ENCODE results near the gene PARD3B. TPM values are rescaled to one million over a fixed set of nuclear protein-coding genes. Genes with fewer than 3 reads are reported as not detected.

Gene PARD3B
- total RNA-seq, 1 donor from 2014 or later: 6.5 TPM

DNA sequence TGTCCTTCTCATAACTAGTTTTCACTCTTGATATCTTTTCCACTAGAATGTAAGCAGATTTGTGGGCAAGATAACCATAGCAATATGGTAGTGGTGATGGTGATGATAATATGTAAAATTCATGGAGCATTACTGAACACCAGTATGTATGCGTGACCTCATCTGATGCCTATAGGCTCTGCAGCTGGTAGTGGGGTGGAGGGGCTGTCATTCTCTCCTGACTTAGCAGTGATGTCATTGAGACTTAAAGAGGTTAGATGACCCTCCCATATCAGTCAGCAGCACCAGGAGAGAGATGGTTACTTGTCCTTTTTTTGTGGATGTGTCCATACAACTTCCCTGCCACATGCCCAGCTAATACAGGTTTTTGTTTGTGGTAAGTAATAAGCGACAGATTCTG is 27.9 kb downstream of the PARD3B start:
- no peaks in the 10 kb centered on the region for H3K36me3 ChIP-seq (ENCODE audit: control insufficient read depth, insufficient read depth, low read length)
- no peaks in the 10 kb centered on the region for H3K27me3 ChIP-seq (ENCODE audit: control insufficient read depth, insufficient read depth, low read length)
- TF ChIP-seq, protein P1, sequence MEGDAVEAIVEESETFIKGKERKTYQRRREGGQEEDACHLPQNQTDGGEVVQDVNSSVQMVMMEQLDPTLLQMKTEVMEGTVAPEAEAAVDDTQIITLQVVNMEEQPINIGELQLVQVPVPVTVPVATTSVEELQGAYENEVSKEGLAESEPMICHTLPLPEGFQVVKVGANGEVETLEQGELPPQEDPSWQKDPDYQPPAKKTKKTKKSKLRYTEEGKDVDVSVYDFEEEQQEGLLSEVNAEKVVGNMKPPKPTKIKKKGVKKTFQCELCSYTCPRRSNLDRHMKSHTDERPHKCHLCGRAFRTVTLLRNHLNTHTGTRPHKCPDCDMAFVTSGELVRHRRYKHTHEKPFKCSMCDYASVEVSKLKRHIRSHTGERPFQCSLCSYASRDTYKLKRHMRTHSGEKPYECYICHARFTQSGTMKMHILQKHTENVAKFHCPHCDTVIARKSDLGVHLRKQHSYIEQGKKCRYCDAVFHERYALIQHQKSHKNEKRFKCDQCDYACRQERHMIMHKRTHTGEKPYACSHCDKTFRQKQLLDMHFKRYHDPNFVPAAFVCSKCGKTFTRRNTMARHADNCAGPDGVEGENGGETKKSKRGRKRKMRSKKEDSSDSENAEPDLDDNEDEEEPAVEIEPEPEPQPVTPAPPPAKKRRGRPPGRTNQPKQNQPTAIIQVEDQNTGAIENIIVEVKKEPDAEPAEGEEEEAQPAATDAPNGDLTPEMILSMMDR (IDR thresholded peaks at IDR 0.05; ENCODE audit: insufficient read depth, low read length, poor library complexity, severe bottlenecking): no peak

DNA sequence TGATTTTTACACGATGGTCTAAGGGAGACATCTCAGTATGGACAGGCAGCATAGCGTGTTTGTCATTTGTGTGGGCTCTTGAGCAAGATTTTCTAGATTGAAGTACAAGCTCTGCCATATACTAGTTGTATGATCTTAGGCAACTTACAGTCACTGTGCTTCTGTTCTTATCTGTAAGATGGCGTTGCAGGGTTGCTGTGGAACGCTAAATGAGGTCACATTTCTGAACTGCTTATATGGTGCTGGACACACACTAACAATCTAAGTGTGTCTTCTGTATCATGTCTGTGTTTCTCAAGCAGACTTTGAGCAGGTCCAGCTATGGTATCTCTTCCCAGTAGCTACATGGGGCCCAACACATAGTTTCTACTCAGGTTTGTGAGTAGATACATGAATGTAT is 29.2 kb downstream of the PARD3B start:
- Histone ChIP-seq H3K27me3 (ENCODE audit: control insufficient read depth, insufficient read depth, low read length) (no peaks in the 10 kb centered on the region), H3K4me3 (ENCODE audit: low read depth, low read length) (no peak overlapping the region), H3K36me3 (ENCODE audit: control insufficient read depth, insufficient read depth, low read length) (no peaks in the 10 kb centered on the region)
- DNase-seq (ENCODE audit: low read depth): no peak
- TF ChIP-seq, protein P1 (IDR thresholded peaks at IDR 0.05; ENCODE audit: insufficient read depth, low read length, poor library complexity, severe bottlenecking): no peak

More for the DNA sequence above, 27.9 kb downstream of the PARD3B start:
- H3K4me3 ChIP-seq (ENCODE audit: low read depth, low read length): no peak overlapping the region
- no peak for DNase-seq (ENCODE audit: low read depth)

DNA sequence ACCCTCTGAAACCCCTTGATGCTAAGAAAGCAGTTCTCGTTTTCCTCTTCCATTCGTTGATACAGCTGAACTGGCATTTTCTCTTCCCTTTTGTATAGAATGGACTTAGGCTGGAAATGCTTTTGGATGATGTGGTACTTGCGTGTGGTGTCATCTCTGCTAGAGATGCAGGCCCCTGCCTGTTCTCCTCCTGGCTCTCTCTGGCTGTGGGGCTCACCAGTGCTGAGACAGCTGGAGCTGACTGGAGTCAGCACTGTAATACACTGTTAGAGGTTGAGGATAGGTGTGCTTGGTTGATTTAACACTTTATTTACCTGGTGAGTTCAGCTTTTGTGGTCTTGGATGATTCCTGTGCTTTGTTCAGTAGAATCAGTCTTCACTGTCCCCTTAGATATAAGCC is 30.2 kb downstream of the PARD3B start:
- Histone ChIP-seq H3K27me3 (ENCODE audit: control insufficient read depth, insufficient read depth, low read length) (no peaks in the 10 kb centered on the region), H3K36me3 (ENCODE audit: control insufficient read depth, insufficient read depth, low read length) (no peaks in the 10 kb centered on the region), H3K4me3 (ENCODE audit: low read depth, low read length) (no peak overlapping the region)
- no peak for DNase-seq (ENCODE audit: low read depth)
- TF ChIP-seq, protein P1 (IDR thresholded peaks at IDR 0.05; ENCODE audit: insufficient read depth, low read length, poor library complexity, severe bottlenecking): no peak

DNA sequence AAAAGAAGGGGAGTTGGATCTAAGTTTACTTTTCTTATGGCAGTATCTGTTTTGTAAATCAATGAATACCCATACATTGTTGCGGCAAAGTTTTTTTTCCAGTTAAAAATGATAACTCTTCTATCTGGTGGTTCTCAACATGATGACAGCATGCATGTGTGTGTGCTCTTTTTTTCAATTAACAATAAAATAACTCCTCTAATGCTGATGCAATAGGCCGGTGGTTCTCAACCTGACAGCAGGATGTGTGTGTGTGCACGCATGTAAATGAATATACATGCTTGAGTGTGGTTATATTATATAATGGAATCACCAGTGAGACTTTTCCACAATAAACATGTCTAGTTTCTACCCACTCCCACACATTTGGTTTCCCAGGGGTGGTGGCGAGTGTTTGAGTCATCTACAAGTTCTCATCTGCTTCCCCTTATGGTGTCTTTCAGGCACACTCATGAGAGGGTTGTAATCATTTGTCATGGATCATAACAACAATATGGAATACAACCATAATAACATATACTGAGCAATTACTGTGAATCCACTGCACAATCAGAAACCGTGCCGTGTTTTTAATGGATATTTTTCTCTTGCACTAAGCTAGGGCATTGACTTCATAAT is 31.2 kb downstream of the PARD3B start:
- Histone ChIP-seq H3K36me3 (ENCODE audit: control insufficient read depth, insufficient read depth, low read length) (no peaks in the 10 kb centered on the region), H3K4me3 (ENCODE audit: low read depth, low read length) (no peak overlapping the region), H3K27me3 (ENCODE audit: control insufficient read depth, insufficient read depth, low read length) (no peaks in the 10 kb centered on the region)
- no peak for DNase-seq (ENCODE audit: low read depth)
- TF ChIP-seq, protein P1 (IDR thresholded peaks at IDR 0.05; ENCODE audit: insufficient read depth, low read length, poor library complexity, severe bottlenecking): no peak

DNA sequence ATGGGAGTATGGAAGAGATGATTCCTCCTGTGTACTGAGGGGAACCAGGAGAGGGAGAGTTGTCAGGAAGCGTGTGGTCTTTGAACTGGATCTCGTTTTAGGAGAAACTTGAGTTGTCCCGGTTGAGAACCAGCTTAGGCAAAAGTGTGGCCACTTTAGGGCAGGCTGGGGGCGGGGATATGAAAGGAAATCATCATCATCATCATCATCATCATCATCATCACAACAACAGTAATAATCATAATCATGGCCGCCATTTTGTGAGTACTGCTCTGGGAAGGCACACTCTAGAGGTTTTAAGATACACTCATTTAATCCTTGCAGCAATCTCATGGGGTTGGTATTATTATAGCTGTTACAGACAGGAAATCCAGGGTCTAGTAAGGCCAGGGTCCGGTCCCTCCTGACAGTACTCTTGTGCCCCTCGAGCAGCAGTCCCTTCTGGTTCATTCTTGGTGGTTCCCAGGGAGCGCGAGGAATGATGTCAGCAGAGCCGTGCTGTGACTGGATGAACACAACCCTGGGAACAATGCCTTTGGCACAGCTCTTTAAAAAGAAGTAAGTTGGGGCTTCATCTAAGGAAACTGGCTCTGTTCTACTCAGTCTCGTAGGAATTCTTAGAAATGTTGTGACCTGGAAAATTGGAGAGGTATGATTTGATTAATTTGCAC is 33.8 kb downstream of the PARD3B start:
- DNase-seq (ENCODE audit: low read depth): no peak

More for the DNA sequence above, 33.8 kb downstream of the PARD3B start:
- Histone ChIP-seq H3K36me3 (ENCODE audit: control insufficient read depth, insufficient read depth, low read length) (no peaks in the 10 kb centered on the region), H3K27me3 (ENCODE audit: control insufficient read depth, insufficient read depth, low read length) (no peaks in the 10 kb centered on the region), H3K4me3 (ENCODE audit: low read depth, low read length) (no peak overlapping the region)
- TF ChIP-seq, protein P1 (IDR thresholded peaks at IDR 0.05; ENCODE audit: insufficient read depth, low read length, poor library complexity, severe bottlenecking): no peak

All from kidney epithelial cell (primary cell).